GM19452 (cell line): ENCODE results near the gene GLG1.
"Not testable (repeated sequence)": the region's sequence is repeated elsewhere in the genome, so short reads cannot be mapped to it uniquely, and the experiment has no call there.

ENCODE experiments used
- ATAC-seq: cut with Tn5 transposase; IDR thresholded peaks from one replicate; pipeline ENCODE4 v1.9.1; 2021; ENCODE audit not compliant: unreplicated experiment

GLG1 gene

GRCh38 chr16:74450967-74451760 lies 155.8 kb downstream of the GLG1 start:
- no peak for ATAC-seq

GRCh38 chr16:74450236-74450635 lies 156.7 kb downstream of the GLG1 start:
- no peak for ATAC-seq

DNA sequence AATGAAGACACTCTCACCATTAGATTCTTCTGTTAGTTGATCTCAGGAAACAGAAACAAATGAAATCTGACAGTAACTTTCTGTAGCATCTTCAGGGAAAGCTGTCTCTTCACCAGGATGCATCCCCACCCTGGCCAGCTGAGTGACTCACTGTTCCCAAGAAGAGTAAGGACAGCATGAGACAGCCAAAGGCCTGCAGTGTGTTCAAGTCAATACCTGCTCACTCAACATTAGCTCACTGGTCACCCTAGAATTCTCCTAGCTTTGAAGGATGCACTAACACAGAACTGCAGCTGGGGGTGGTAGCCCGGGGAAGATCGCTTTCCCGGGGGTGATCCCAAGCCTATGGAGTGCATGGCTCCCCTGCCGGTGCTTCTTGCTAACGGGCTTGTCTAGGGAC lies 157.4 kb downstream of the GLG1 start:
- ATAC-seq: no peak

GRCh38 chr16:74448990-74449389 lies 157.9 kb downstream of the GLG1 start:
- ATAC-seq: no peak

DNA sequence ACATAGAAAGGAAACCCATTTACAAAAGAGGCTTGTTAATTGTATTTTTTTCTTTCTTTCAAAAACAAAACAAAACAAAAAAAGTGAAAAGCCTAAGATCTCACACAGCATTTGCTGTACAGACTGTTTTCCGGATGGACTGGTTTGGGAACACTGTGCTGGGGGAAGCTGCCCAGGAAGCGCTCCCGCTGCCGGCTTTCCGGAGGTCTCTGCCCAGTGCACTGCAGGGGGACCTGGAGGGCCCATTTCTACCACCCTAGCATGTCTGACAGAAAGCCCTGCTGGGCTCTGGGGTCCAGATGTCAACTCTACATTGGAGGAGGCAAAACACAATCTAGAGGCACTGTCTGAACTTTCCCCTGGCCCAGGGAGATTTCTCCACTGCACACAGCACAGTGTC lies 159.3 kb downstream of the GLG1 start:
- no peak for ATAC-seq

DNA sequence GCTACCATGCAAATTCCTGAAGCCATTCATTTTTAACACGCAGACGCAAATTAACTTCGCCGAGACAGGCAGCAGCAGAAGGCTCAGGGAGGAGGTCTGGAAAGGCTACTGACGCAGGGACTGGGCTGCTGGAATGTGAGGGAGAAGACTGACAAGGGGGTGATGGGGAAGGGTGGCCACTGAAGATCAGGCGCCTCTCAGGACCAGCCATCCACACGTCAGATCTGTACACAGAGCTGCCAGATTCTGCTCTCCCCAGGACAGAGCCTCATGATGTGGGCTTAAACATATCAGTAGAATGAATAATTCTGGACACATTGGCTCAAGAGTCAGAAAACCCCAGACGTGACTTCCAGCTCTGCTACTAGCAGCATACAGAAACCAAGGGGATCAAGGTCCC lies 160.0 kb downstream of the GLG1 start:
- ATAC-seq: no peak

DNA sequence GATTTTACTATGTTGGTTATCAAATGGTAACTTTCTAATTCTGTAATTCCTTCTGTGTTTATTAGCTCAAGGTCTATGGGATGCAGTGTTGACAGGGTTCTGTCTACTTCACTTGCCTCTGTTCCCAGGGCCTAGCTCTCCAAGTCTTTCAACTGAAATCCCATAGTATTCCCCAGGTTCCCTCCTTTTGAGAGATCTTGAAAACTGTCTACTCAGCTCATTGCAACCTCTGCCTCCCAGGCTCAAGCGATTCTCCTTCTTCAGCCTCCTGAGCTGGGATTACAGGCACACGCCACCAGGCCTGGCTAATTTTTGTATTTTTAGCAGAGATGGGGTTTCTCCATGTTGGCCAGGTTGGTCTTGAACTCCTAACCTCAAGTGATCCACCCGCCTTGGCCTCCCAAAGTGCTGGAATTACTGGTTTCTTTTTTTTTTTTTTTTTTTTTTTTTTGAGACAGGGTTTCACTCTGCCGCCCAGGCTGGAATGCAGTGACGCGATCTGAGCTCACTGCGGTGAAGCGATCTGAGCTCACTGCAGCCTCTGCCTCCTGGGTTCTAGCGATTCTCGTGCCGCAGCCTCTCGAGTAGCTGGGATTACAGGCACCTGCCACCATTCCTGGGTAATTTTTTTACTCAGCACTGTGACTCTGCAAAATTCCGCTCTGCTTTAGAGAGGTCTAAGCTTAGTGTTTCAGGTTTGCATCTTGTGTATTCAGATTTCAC lies 163.1 kb downstream of the GLG1 start:
- ATAC-seq: not testable (repeated sequence)

DNA sequence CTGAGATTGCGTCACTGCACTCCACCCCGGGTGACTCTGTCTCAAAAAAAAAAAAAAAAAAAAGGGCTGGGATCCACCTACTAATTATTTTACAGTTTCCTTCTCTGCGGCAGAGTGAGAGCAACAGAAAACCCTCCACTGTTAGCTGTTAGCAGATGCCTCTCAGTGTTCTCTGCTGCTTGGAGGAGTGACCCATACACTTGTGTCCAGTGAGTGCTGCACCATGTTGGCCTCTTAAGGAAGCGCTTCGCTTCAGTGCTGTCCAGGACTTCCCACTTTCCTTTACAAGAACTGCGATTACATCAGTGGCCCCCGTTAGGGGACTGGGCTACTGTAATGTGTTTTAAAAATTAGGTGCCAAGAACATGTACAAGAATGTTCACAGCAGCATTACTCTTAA lies 167.2 kb downstream of the GLG1 start:
- ATAC-seq: no peak

DNA sequence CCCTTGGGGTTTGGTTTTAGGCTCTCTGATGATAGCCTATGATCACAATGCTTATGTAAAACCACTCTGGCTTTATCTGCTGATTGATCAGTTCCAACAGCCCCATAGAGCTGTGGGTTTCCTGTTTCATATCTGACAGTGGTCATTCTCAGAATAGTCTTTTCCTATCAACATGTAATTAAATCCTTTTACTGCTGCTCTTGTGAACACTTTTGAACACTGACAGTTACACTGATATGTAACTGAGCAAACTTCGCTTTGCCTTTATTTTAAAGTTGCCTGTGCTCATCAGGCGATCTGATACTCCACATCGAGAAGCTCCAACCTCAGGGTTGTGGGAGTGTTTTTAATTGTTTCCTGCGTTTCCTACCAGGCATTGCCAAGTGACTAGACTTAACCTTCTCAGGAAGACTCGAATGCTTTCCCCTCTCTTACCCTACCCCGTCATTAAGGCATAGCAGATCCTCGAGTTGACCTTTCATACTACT lies 168.4 kb downstream of the GLG1 start:
- no peak for ATAC-seq

DNA sequence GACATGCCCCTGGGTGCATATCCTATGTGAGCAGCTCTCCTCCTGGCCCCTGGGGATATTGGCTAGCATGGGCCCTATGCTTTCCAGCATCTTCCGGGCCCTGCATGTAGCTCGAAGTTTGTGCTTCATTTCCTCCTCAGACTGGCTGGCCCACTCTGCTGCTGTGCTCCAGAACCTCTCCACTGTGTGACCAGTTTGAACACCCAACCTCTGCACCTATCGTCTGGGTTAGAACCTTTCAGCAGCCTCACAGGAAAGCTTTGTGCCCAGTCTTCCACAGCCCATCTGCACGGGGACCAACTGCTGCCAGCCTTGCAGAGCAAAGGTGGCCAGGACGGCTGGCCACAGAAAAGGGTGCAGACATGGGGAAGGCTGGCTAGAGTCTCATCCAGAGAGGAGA lies 175.4 kb downstream of the GLG1 start:
- no peak for ATAC-seq

DNA sequence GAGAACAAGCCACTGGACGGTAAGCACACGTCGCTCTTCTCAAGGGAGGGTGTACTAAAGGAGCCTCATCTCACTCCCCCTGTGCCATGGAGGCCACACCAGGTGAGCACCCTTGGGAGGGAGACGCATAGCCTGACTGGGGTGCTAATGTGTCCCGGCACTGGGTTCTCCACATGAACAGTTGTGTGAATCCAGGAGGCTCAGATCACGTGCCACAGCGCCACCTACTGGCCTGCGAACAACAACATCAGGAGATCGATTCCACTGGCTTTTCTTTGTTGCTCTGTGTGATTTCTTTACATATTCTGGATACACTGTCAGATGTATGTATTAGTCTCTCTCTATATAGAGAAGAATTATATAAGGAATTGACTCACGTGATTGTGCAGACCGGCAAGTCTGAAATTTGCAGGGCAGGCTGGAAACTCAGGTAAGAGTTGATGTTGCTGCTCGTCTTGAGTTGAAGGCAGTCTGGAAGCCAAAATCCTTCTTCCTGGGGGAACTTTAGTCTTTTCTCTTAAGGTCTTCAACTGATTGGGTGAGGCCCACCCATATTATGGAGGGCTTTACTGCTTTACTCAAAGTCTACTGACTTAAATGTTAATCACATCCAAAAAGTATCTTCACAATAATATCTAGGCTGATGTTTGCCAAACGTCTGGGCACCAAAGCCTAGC lies 176.7 kb downstream of the GLG1 start:
- ATAC-seq: peak; percentile 71

DNA sequence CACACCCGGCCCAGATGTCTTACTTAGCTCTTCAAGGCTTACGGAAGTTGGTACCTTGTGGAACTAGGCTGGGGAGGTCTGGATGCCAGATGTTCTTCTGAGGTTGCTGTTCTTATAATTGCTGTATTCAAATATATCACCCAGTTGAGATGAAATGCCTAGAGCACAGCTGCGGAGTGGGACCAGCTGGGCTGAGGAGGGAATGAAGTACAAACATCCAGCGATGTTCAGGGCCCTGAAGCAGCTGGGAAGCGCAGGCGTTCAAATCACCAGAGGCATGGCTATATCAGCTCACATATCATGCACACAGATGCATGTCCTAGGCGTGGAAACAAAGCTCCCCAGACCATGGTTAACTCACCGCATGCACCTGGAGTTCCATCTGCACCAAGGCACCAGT lies 178.4 kb downstream of the GLG1 start:
- ATAC-seq: not testable (repeated sequence)

DNA sequence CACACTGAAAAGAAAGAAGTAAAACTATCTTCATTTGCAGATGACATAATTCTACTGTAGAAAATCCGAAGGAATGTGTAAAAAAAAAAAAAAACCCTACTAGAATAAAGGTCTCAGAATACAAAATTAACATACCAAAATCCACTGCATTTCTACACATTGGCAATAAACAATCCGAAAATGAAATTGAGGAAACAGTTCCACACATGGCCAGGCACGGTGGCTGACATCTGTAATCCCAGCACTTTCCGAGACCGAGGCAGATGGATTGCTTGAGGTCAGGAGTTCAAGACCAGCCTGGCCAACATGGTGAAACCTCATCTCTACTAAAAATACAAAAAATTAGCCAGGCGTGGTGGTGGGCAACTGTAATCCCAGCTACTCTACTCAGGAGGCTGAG lies 181.2 kb downstream of the GLG1 start:
- not testable (repeated sequence) for ATAC-seq

- not testable (repeated sequence) for ATAC-seq
Measured at GRCh38 chr16:74423721-74424120, 183.2 kb downstream of the GLG1 start.

DNA sequence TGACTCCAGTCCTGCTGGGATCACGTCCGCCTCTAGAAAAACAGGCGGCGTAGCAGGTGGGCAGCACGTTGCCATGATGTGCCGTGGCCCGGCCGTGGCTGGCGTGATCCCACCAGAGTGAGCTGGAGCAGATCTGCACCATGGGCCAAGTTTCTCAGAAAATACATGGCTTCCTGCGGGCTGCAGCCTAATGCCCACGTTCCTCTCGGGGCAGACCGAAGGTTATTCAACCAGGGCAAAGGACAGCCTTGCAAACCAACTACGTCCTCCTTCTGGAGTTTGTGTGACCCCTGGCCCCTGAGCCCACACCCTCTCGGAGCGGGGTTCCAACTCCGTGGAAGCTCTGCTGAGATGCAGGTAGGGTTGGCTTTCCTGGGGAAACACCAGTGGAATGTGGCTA lies 184.8 kb downstream of the GLG1 start:
- ATAC-seq: not testable (repeated sequence)

DNA sequence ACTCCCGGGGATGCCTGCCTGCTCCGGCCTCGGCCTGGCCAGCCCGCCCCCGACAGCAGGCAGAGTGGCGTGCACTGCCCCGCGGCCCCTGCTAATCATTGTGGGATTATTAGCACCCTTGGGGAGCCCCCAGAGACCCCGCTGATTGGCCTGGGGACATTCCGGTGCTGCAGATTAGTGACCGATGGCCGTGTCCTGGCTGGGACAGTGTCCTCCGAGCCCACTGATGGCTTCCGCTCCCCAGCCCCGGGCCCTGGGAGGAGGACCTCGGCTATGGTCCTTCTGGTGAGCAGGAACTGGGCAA lies 185.5 kb downstream of the GLG1 start:
- ATAC-seq: not testable (repeated sequence)

- ATAC-seq: not testable (repeated sequence)
Measured at GRCh38 chr16:74420612-74421481, 186.1 kb downstream of the GLG1 start, which contains the start of gene CLEC18B. Gene CLEC18B (minus strand): TSS chr16:74421478. CDS start chr16:74421270, 208 bp downstream.

DNA sequence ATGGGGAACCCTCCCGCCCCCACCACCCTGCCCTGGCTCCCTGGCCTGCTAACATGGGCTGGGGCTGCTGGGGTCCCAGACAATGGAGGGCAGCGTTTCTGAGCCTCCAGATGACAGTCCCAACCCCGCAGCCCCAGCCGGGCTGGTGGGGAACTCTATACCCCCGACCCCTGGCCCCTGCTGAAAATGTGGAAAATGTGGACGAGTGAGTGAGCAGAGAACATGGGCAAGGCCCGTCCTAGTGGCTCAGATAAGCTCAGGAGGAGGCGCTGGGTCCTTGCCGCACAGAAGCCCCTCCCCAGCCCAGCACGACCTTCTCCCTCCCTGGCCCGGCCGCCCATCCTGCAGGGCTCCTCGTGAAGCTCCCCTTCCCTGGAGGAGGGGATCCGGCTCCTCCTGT lies 187.1 kb downstream of the GLG1 start:
- not testable (repeated sequence) for ATAC-seq

- not testable (repeated sequence) for ATAC-seq
Measured at GRCh38 chr16:74417897-74418296, 189.0 kb downstream of the GLG1 start.

DNA sequence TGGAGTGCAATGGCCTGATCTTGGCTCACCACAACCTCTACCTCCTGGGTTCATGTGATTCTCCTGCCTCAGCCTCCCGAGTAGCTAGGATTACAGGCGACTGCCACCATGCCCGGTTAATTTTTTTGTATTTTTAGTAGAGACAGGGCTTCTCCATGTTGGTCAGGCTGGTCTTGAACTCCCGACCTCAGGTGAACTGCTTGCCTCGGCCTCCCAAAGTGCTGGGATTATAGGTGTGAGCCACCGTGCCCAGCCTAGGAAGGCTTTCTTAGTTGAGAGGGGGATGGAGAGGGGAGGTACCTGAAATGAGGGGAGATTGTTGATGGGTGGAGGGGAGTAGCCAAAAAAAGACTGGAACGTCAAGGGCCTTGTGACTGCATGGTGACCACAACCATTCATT lies 193.0 kb downstream of the GLG1 start:
- ATAC-seq: not testable (repeated sequence)

GRCh38 chr16:74413485-74413884 lies 193.4 kb downstream of the GLG1 start:
- ATAC-seq: not testable (repeated sequence)
